Pancreas (tissue), 10 donors: ENCODE data around the gene MYO7B. TPM values are rescaled to one million over a fixed set of nuclear protein-coding genes. Genes with fewer than 3 reads are reported as not detected.

Source experiments
- ATAC-seq, 4 donors: fragments of 200-7000 bp; cut with Tn5 transposase; one replicate each; pipeline versions ENCODE4 v1.8.0 to v1.9.1; 2020; ENCODE audit warnings: mild to moderate bottlenecking in 4 of 4, moderate library complexity in 4 of 4
- DNase-seq, 6 donors: peaks; one replicate each; pipeline ENCODE4 v3.0.0-alpha.2; 2020
- FAIRE-seq: peaks from 2 replicates; lab custom pipeline; 2012; peaks lifted over from hg19 to GRCh38; lab: Jason Lieb, UNC
- H3K27ac ChIP-seq, 4 donors: fragments of 200-600 bp; sonication (generic); 1 replicate in 3 of 4; 2 replicates in 1 of 4; pipeline versions ENCODE4 v1.5.0 to v1.8.0; 2020
- H3K27me3 ChIP-seq, 4 donors: fragments of 200-600 bp; one replicate each; pipeline ENCODE4 v1.8.0; 2021
- H3K36me3 ChIP-seq, 3 donors: fragments of 200-600 bp; sonication (generic) in 1 of 3; one replicate each; pipeline versions ENCODE4 v1.5.0 to v1.8.0; 2020 to 2021
- H3K4me1 ChIP-seq, 3 donors: fragments of 200-600 bp; one replicate each; pipeline ENCODE4 v1.8.0; 2021
- H3K4me3 ChIP-seq, 4 donors: fragments of 200-600 bp; sonication (generic) in 2 of 4; one replicate each; pipeline versions ENCODE4 v1.5.0 to v1.8.0; 2020 to 2021
- H3K9me3 ChIP-seq, 4 donors: fragments of 200-600 bp; one replicate each; pipeline ENCODE4 v1.8.0; 2021
- WGBS, 2 donors: extraction: QIAGEN DNeasy Blood & Tissue Kit; methylation state at CpG; one replicate each; pipeline ENCODE4 v1.1.7; 2013; 5-methylcytosine and 5-hydroxymethylcytosine counted together
- intact Hi-C, 3 donors: fragments of 100-400 bp; cut with DNase I; formaldehyde crosslinking; loops; one replicate each; pipeline versions ENCODE4 v1.11.1 to v1.14.2; 2022
- polyA plus RNA-seq, 2 donors: library from polyadenylated mRNA; stranded (reverse); fragments of 200-250 nt; gene quantifications; one replicate each; pipeline ENCODE4 v1.2.3, GENCODE V29; 2013
- total RNA-seq, 6 donors: library from RNA; stranded (reverse); fragmentation: NEBNext Ultra II Directional in 4 of 6; extraction: Animal tissue kit (Norgen Biotek cat#: 25700) in 4 of 6; gene quantifications; one replicate each; pipeline versions ENCODE4 v1.2.1 to v1.2.4, GENCODE V29; 2021 to 2023
- TF ChIP-seq, protein P1 (sequence below), 4 donors: fragments of 200-600 bp; sonication (generic) in 3 of 4; IDR thresholded peaks; one replicate each; pipeline versions ENCODE4 v1.5.0 to v1.8.0; 2021; ENCODE audit warnings: antibody characterized with exemption in 4 of 4
- donor health status: healthy with polysubstance abuse.
- donor health status: DM: no; HTN: no; CAD: no; lungs with moderate emphysema.
- donor health status: DM: no; HTN: no; CAD: no.
- donor health status: control.
- donor health status: control.
- donor health status: Bipolar disorder and iron deficiency.
- donor health status: DM: yes; HTN: yes; CAD: no.
- donor health status: DM: no; HTN: no; CAD: no.
- donor health status: DM: no; HTN: no; CAD: no.
- donor health status: DM: yes; HTN: yes; CAD: no.

Gene MYO7B
- total and polyA plus RNA-seq, 8 donors, result 0.12 to 1.5 (median 0.83) TPM

DNA sequence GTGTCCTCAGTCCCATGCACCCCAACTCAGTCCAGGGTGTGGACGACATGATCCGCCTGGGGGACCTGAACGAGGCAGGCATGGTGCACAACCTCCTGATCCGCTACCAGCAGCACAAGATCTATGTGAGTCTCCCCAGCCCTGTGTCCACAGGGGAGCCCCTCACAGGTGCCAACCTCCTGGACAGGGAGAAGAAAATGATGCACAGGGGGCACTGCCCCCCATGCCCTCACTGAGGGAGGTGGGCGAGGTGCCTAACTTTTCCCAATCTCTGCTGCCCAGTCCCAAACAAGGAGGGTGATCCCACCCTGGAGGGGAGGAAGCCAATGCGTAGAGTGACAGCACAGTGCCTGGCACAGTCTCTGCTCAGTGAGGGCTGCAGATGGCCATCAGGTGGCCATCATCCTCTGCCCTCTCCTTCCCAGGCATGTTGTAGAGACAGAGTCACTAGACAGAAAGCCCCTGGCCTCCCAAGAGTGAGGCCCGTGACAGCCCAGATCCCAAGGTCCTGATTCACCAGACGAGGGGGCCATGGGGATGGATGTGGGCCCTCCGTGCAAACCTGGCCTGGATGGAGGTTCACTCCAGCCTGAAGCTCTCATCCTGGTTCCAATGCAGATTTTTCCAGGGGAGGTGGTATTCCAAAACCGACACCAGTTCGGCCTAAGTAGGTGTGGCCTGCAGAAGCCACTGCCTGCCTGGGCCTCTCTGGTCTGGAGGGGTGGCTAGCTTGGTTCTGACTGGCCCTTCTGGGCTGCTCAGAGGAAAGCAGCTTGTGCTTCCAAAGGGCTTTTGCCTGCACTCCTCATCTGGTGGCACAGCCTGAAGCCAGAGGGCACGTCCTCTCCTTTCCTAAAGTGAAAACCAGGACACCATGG lies 30.0 kb downstream of the MYO7B start:
- intact Hi-C loops, result no loop called here
- Histone ChIP-seq H3K9me3 (no peaks in the 10 kb centered on the region), H3K4me1 (no peaks in the 10 kb centered on the region), H3K36me3 (no peaks in the 10 kb centered on the region), H3K4me3 (no peak overlapping the region), H3K27ac (no peak overlapping the region), H3K27me3 (no peaks in the 10 kb centered on the region)
- no peak for DNase-seq
- TF ChIP-seq, protein P1, sequence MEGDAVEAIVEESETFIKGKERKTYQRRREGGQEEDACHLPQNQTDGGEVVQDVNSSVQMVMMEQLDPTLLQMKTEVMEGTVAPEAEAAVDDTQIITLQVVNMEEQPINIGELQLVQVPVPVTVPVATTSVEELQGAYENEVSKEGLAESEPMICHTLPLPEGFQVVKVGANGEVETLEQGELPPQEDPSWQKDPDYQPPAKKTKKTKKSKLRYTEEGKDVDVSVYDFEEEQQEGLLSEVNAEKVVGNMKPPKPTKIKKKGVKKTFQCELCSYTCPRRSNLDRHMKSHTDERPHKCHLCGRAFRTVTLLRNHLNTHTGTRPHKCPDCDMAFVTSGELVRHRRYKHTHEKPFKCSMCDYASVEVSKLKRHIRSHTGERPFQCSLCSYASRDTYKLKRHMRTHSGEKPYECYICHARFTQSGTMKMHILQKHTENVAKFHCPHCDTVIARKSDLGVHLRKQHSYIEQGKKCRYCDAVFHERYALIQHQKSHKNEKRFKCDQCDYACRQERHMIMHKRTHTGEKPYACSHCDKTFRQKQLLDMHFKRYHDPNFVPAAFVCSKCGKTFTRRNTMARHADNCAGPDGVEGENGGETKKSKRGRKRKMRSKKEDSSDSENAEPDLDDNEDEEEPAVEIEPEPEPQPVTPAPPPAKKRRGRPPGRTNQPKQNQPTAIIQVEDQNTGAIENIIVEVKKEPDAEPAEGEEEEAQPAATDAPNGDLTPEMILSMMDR (IDR thresholded peaks at IDR 0.05), result no peak
- WGBS, 2 donors, result 86 to 93% methylated on average over 12 of the region's 12 CpGs
- no peak for ATAC-seq
- FAIRE-seq, result no peak

DNA sequence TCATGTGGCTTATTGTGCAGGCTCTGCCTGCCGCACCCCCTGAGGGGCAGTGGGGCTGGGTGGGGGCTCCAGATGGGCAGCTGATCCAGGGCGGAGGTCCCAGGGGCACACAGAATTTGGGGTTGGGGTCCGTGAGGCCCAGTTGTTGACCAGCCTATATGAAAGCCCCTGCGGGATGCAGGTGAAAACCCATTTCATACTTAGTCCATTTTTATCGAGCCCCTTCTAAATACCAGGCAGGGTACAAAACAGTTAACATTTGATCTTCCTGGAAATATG lies 30.6 kb downstream of the MYO7B start:
- Histone ChIP-seq H3K4me3 (no peak overlapping the region), H3K9me3 (no peaks in the 10 kb centered on the region), H3K36me3 (no peaks in the 10 kb centered on the region), H3K27me3 (no peaks in the 10 kb centered on the region), H3K4me1 (no peaks in the 10 kb centered on the region), H3K27ac (no peak overlapping the region)
- TF ChIP-seq, protein P1 (IDR thresholded peaks at IDR 0.05), result no peak
- DNase-seq (no peak), FAIRE-seq (no peak), ATAC-seq (no peak)
- intact Hi-C loops, result no loop called here
- WGBS, 2 donors, result 89 to 96% methylated on average over 5 of the region's 5 CpGs

DNA sequence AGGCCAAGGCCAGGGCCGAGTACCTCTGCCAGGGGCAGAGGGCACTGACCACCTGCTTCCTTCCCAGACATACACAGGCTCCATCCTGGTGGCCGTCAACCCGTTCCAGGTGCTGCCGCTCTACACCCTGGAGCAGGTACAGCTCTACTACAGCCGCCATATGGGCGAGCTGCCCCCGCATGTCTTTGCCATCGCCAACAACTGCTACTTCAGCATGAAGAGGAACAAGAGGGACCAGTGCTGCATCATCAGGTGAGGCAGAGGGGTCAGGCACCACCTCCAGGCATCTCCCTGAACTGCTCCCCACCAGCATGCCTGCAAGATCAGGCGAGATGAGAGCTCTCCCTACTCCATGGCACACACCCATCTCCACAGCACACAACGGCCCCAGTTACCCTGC lies 31.1 kb downstream of the MYO7B start:
- DNase-seq (no peak), FAIRE-seq (no peak), ATAC-seq (no peak)
- no peaks in the 10 kb centered on the region for H3K9me3 ChIP-seq
- no peak overlapping the region for H3K4me3 ChIP-seq
- H3K4me1 ChIP-seq, result no peaks in the 10 kb centered on the region
- intact Hi-C loops, result no loop called here
- TF ChIP-seq, protein P1 (IDR thresholded peaks at IDR 0.05), result no peak
- no peak overlapping the region for H3K27ac ChIP-seq
- WGBS, 2 donors, result 74 to 79% methylated on average over 10 of the region's 10 CpGs
- no peaks in the 10 kb centered on the region for H3K36me3 ChIP-seq
- H3K27me3 ChIP-seq, result no peaks in the 10 kb centered on the region

DNA sequence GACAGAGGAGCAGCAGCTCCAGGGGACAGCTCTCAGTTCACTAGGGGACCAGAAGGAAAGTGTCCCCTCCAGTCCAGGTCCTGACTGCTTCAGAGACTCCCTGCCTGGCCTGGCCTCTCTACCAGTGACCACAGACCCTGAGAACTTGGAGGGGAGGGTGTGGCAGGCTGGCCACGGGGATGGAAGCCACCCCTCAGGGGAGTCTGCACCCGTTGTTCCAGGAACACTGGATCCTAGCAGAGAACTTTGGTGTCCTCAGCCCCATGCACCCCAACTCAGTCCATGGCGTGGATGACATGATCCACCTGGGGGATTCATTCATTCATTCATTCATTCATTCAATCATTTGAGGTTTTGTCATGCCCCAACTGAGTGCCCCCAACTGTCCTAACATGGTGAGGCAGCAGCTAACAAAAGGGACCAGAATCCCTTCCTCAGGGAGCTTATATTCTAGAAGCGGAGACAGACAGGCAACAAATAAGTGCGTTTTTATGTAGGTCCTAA lies 31.9 kb downstream of the MYO7B start:
- Histone ChIP-seq H3K36me3 (no peaks in the 10 kb centered on the region), H3K4me1 (no peaks in the 10 kb centered on the region), H3K27ac (no peak overlapping the region), H3K4me3 (no peak overlapping the region), H3K27me3 (no peaks in the 10 kb centered on the region), H3K9me3 (no peaks in the 10 kb centered on the region)
- intact Hi-C loops, result no loop called here
- WGBS, 2 donors, result 72 to 74% methylated on average over 5 of the region's 5 CpGs
- TF ChIP-seq, protein P1 (IDR thresholded peaks at IDR 0.05), result no peak
- DNase-seq (no peak), ATAC-seq (no peak), FAIRE-seq (no peak)

DNA sequence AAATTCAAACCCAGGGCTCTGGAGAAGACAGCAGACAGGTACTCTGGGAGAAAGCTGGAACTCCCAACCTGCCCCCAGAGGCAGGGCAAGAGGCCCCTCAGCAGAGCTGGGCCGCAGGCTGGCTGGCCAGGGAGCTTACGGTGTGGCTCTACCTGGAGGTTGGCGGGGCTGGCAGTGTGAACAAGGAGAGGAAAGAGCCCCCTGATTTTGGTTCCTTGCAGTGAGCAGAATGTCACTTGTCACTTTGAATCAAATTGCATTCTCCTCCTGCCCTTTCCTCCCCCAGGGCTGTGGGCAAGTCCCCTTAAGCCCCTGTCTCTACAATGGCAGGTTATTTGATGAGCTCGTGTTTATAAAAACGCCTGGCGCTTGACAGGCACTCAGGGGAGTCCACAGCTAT lies 32.6 kb downstream of the MYO7B start:
- Histone ChIP-seq H3K4me3 (no peak overlapping the region), H3K4me1 (no peaks in the 10 kb centered on the region), H3K9me3 (no peaks in the 10 kb centered on the region), H3K27me3 (no peaks in the 10 kb centered on the region), H3K27ac (no peak overlapping the region), H3K36me3 (no peaks in the 10 kb centered on the region)
- no peak for ATAC-seq
- FAIRE-seq, result no peak
- TF ChIP-seq, protein P1 (IDR thresholded peaks at IDR 0.05), result no peak
- intact Hi-C loops, result no loop called here
- DNase-seq, result peak in 1 of 6 donors; percentile 29
- 75 to 88% methylated on average over 6 of the region's 6 CpGs for WGBS, 2 donors
